A549 treated with Hydrocortisone at 1 μM for 4 hours (cell line): ENCODE results near the gene ZNF543. TPM values are rescaled to one million over a fixed set of nuclear protein-coding genes. Genes with fewer than 3 reads are reported as not detected.

Experiments used
- total RNA-seq: library from RNA; stranded (reverse); fragments of 200-300 nt; extraction: Qiagen RNA extraction; gene quantifications from 5 replicates; pipeline ENCODE4 v1.2.3, GENCODE V29; 2022

ZNF543 gene
- 0.99 to 2.0 TPM (median 1.4 TPM) in 5 replicates for total RNA-seq

DNA sequence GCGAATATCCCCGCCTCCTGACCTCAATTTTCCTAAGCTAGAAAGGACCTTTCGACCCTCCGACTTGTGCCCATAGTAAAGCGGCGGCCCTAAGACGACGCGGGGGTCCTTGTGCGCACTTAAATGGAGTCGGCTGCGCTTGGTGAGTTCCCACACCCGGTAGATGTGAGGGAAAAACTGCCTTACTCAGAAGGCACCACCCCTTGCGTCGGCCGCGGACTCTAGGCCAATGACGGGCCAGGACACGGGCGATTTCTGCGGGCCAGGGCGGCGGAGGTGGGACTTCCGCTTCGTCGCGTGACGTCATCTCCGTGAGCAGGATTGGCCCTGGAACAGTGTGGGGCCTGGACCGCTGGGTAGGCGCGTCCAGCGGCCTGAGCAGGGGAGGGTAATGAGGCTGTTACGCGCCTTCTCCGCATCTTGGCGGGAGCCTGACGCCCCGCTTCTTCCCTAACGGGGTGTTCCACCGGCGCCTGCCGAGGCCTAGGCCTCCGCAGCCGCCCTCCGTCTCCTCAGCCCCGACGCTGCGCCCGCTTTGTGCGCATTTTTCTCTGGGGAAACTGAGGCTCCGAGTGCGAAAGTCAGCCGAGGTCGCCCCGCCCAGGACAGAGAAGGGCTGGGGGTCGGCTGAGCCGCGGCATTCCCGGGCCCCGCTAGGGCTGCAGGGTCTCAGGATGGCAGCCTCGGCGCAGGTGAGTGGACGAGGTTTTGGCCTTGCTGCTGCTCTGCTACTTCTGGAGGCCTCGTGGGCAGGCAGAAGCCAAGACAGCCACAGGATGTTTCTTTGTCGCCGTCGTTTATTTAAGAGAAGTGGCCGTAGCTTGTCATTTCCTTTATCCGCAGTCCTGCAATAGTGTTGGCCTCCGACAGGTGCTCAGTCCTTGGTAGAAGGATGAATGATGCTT lies at the start of gene ZNF543:
Gene ZNF543, plus strand, starts transcription at position 293 of the 905 bp plus-strand sequence. Its CDS starts 382 bp downstream, at position 675.

DNA sequence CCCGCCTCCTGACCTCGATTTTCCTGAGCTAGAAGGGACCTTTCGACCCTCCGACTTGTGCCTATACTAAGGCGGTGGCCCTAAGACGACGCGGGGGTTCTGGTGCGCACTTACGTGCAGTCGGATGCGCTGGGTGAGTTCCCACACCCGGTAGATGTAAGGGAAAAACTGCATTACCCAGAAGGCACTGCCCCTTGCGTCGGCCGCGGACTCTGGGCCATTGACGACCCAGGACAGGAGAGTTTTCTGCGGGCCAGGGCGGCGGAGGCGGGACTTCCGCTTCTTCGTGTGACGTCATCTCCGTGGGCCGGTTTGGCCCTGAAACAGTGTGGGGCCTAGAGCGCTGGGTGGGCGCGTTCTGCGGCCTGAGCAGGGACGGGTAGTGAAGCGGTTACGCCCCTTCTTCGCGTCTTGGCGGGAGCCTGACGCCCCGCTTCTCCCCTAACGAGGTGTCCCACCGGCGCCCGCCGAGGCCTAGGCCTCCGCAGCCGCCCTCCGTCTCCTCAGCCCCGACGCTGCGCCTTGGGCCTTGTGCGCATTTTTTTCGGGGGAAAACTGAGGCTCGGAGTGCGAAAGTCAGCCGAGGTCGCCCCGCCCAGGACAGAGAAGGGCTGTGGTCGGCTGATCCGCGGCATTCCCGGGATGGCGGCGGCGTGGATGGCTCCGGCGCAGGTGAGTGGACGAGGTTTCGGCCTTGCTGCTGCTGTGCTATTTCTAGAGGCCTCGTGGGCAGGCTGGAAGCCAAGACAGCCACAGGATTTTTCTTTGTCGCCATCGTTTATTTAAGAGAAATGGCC lies 39.9 kb upstream of the ZNF543 start, which contains the start of gene ZNF460:
Gene ZNF460, plus strand, starts transcription at position 321 of the 797 bp plus-strand sequence. Its CDS starts 322 bp downstream, at position 643.

GRCh38 chr19:57350877-57351805 lies 30.9 kb downstream of the ZNF543 start, which contains the start of gene ZNF304:
ZNF304 (plus strand) TSS chr19:57351271; CDS start chr19:57351665, 394 bp downstream.

DNA sequence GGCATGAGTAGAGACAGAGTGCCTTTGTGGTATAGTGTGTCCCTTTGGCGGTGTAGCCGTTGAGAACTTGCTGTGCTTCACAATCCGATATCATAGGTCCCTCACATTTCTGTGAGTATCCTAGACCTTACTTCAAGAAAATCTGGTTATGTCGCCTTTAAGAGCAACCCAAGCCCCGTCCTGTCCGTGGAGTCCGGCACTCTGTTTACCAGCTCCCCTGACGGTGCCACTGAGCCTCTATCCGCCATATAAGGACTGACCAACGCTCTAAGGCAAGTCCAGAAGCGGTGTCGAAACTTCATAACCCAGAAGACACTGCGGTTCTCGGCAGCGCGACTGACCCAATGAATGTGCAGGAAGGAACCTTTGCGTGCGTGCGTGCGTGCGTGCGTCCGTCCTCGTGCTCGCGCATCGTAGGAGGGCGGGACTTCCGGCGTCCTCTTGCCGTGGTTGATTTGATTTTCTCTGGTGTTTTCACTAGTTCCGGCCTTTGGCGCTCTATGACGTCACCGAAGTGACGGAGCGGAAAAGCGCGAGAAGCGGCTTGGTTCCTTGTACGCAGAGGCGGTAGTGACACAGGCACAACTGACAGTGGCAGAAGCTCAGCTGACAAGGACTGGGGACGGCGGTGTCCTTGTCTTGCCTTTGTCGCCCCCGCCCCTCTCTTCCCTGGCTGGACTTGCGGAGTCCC lies 42.9 kb downstream of the ZNF543 start, which contains the start of the genes TRAPPC2B and ZNF547:
Gene TRAPPC2B, plus strand, starts transcription at position 555 of the 691 bp plus-strand sequence. CDS start 1,283 bp downstream, outside the sequence.
Gene ZNF547, plus strand, starts transcription at position 555 of the 691 bp plus-strand sequence. CDS start 5,005 bp downstream, outside the sequence.

Other genes with a start within 250 kb of the ZNF543 start
- gene USP29, start 200.5 kb upstream of the ZNF543 start, total RNA-seq: not detected in 5 replicates
- not detected in 5 replicates for gene ZIM3, start 175.3 kb upstream of the ZNF543 start, total RNA-seq
- gene DUXA, start 153.0 kb upstream of the ZNF543 start, total RNA-seq: 0.14 TPM in 1 of 5 replicates, not detected in the others
- gene ZNF264, start 129.0 kb upstream of the ZNF543 start, total RNA-seq: 6.9 to 9.4 TPM (median 7.6 TPM) in 5 replicates
- 0.13 to 0.46 TPM (median 0.28 TPM) in 5 replicates for gene AURKC, start 89.4 kb upstream of the ZNF543 start, total RNA-seq
- 1.1 to 2.5 TPM (median 2.0 TPM) in 5 replicates for gene ZNF805, start 79.8 kb upstream of the ZNF543 start, total RNA-seq
- gene ZNF460, start 40.0 kb upstream of the ZNF543 start, total RNA-seq: 0.76 to 1.3 TPM (median 1.1 TPM) in 5 replicates
- gene ZNF304, start 30.8 kb downstream of the ZNF543 start, total RNA-seq: 2.0 to 2.9 TPM (median 2.2 TPM) in 5 replicates
- gene TRAPPC2B, start 43.1 kb downstream of the ZNF543 start, total RNA-seq: 11.8 to 16.4 TPM (median 15.0 TPM) in 5 replicates
- gene ZNF547, start 43.1 kb downstream of the ZNF543 start, total RNA-seq: 1.0 to 2.5 TPM (median 1.4 TPM) in 5 replicates
- 3.2 to 5.6 TPM (median 4.0 TPM) in 5 replicates for gene ZNF548, start 69.4 kb downstream of the ZNF543 start, total RNA-seq
- 4.2 to 7.7 TPM (median 5.6 TPM) in 5 replicates for gene ZNF17, start 90.7 kb downstream of the ZNF543 start, total RNA-seq
- 12.6 to 16.4 TPM (median 15.3 TPM) in 5 replicates for gene ZNF749, start 114.9 kb downstream of the ZNF543 start, total RNA-seq
- gene VN1R1, start 136.7 kb downstream of the ZNF543 start, total RNA-seq: 0.05 to 0.08 TPM (median 0.06 TPM) in 4 of 5 replicates, not detected in the other
- gene ZNF772, start 157.1 kb downstream of the ZNF543 start, total RNA-seq: 1.0 to 2.9 TPM (median 1.4 TPM) in 5 replicates
- gene ZNF419, start 167.3 kb downstream of the ZNF543 start, total RNA-seq: 6.1 to 7.8 TPM (median 6.5 TPM) in 5 replicates
- 4.4 to 7.4 TPM (median 4.7 TPM) in 5 replicates for gene ZNF773, start 179.5 kb downstream of the ZNF543 start, total RNA-seq
- 1.3 to 2.2 TPM (median 1.7 TPM) in 5 replicates for gene ZNF549, start 206.9 kb downstream of the ZNF543 start, total RNA-seq
- gene ZNF550, start 239.4 kb downstream of the ZNF543 start, total RNA-seq: 2.1 to 4.0 TPM (median 3.6 TPM) in 5 replicates